DOHH2 (cell line): ENCODE measurements around the gene APOL2.

ENCODE experiments used
- H3F3A ChIP-seq: fragments of 200-600 bp; sonication (generic), shearing (Covaris generic); 2 replicates; pipeline ENCODE4 v1.6.0; 2016; ENCODE audit warnings: antibody characterized with exemption, mild to moderate bottlenecking; ENCODE audit not compliant: control insufficient read depth, insufficient read depth
- H3K27ac ChIP-seq: fragments of 200-600 bp; sonication (generic); 2 replicates; pipeline ENCODE4 v1.5.1; 2014; ENCODE audit warnings: low read depth, mild to moderate bottlenecking, low read length, moderate library complexity
- H3K27me3 ChIP-seq: fragments of 200-600 bp; sonication (generic); 2 replicates; pipeline ENCODE4 v1.6.1; 2014; ENCODE audit warnings: mild to moderate bottlenecking, low read length, mixed read lengths; ENCODE audit not compliant: control insufficient read depth
- H3K36me3 ChIP-seq: fragments of 200-600 bp; sonication (generic); 2 replicates; pipeline ENCODE4 v1.6.1; 2014; ENCODE audit warnings: mild to moderate bottlenecking, low read length, moderate library complexity, mixed read lengths; ENCODE audit not compliant: control insufficient read depth
- H3K4me1 ChIP-seq: fragments of 200-600 bp; sonication (generic); 2 replicates; pipeline ENCODE4 v1.6.1; 2014; ENCODE audit warnings: mild to moderate bottlenecking, low read length, mixed read lengths; ENCODE audit not compliant: control insufficient read depth
- H3K4me2 ChIP-seq: fragments of 200-600 bp; sonication (generic); 2 replicates; pipeline ENCODE4 v1.6.0; 2014; ENCODE audit warnings: mild to moderate bottlenecking, low read length, moderate library complexity
- H3K4me3 ChIP-seq: fragments of 200-600 bp; sonication (generic); 2 replicates; pipeline ENCODE4 v1.5.1; 2014; ENCODE audit warnings: mild to moderate bottlenecking, low read length, mixed read lengths
- H3K79me2 ChIP-seq: fragments of 200-600 bp; sonication (generic); 2 replicates; pipeline ENCODE4 v1.6.1; 2014; ENCODE audit warnings: mild to moderate bottlenecking, low read length, mixed read lengths; ENCODE audit not compliant: control insufficient read depth
- H3K9me2 ChIP-seq: fragments of 200-600 bp; sonication (generic); replicated peaks from 2 replicates; pipeline ENCODE4 v1.6.1; 2014; ENCODE audit warnings: mild to moderate bottlenecking, low read length, mixed read lengths; ENCODE audit not compliant: control insufficient read depth
- H3K9me3 ChIP-seq: fragments of 200-600 bp; sonication (generic); 2 replicates; pipeline ENCODE4 v1.6.1; 2014; ENCODE audit warnings: antibody characterized with exemption, low read length, mixed read lengths; ENCODE audit not compliant: control insufficient read depth, insufficient read depth
- H4K20me1 ChIP-seq: fragments of 200-600 bp; sonication (generic); 2 replicates; pipeline ENCODE4 v1.6.0; 2014; ENCODE audit warnings: low read depth, mild to moderate bottlenecking, antibody characterized with exemption, low read length, moderate library complexity; ENCODE audit not compliant: control insufficient read depth, insufficient read depth
- CTCF ChIP-seq: fragments of 200-600 bp; sonication (generic); IDR thresholded peaks from one replicate; pipeline ENCODE4 v1.5.1; 2014; ENCODE audit warnings: antibody characterized with exemption, mild to moderate bottlenecking, low read depth, low read length; ENCODE audit not compliant: poor library complexity, severe bottlenecking
- EZH2phosphoT487 ChIP-seq: fragments of 200-600 bp; sonication (generic); IDR thresholded peaks from 2 replicates; pipeline ENCODE4 v1.6.1; 2017; ENCODE audit warnings: borderline replicate concordance, mild to moderate bottlenecking, antibody characterized with exemption, low read length, moderate library complexity, mixed read lengths

The APOL2 gene

GRCh38 chr22:36197514-36198146 lies 41.7 kb downstream of the APOL2 start:
- 0 out of 2 replicates have a peak, but pooled peaks cover 4% of the 10 kb centered on the region for H4K20me1 ChIP-seq
- H3K79me2 ChIP-seq: no peaks in the 10 kb centered on the region
- H3K36me3 ChIP-seq: no peaks in the 10 kb centered on the region
- no peaks in the 10 kb centered on the region for H3F3A ChIP-seq
- no peaks in the 10 kb centered on the region for H3K9me3 ChIP-seq
- H3K4me3 ChIP-seq: no peak overlapping the region
- H3K27me3 ChIP-seq: peaks cover 12% of the 10 kb centered on the region
- H3K4me2 ChIP-seq: peak overlapping the region; percentile 46
- no peak overlapping the region for H3K27ac ChIP-seq
- TF ChIP-seq CTCF: no peak
- TF ChIP-seq EZH2phosphoT487: no peak
- peaks cover 14% of the 10 kb centered on the region for H3K4me1 ChIP-seq
- H3K9me2 ChIP-seq: no peaks in the 10 kb centered on the region

- Histone ChIP-seq H3K79me2 (no peaks in the 10 kb centered on the region), H3F3A (no peaks in the 10 kb centered on the region), H3K27me3 (peaks cover 12% of the 10 kb centered on the region), H3K27ac (no peak overlapping the region), H3K36me3 (no peaks in the 10 kb centered on the region), H3K9me3 (no peaks in the 10 kb centered on the region), H3K9me2 (no peaks in the 10 kb centered on the region), H3K4me1 (peaks cover 14% of the 10 kb centered on the region), H3K4me3 (no peak overlapping the region), H3K4me2 (peak overlapping the region; percentile 46), H4K20me1 (0 out of 2 replicates have a peak, but pooled peaks cover 4% of the 10 kb centered on the region)
- TF ChIP-seq CTCF (no peak), EZH2phosphoT487 (no peak)
Observed at GRCh38 chr22:36197065-36197440, 42.3 kb downstream of the APOL2 start.

GRCh38 chr22:36196254-36197064 lies 42.9 kb downstream of the APOL2 start:
- TF ChIP-seq CTCF: no peak
- TF ChIP-seq EZH2phosphoT487: no peak
- Histone ChIP-seq H3K4me3 (no peak overlapping the region), H3K36me3 (no peaks in the 10 kb centered on the region), H3K27ac (no peak overlapping the region), H3K79me2 (no peaks in the 10 kb centered on the region), H3F3A (no peaks in the 10 kb centered on the region), H3K9me3 (no peaks in the 10 kb centered on the region), H3K27me3 (peaks cover 12% of the 10 kb centered on the region), H3K4me2 (peak overlapping the region; percentile 46), H3K9me2 (no peaks in the 10 kb centered on the region), H4K20me1 (0 out of 2 replicates have a peak, but pooled peaks cover 4% of the 10 kb centered on the region), H3K4me1 (peaks cover 14% of the 10 kb centered on the region)
